Activated B cell treated with CpG ODN at 0.5 μM for 24 hours (primary cell): ENCODE measurements around the gene RNF222. TPM values are rescaled to one million over a fixed set of nuclear protein-coding genes. Genes with fewer than 3 reads are reported as not detected.

Experiments used
- ATAC-seq: fragments of 200-7000 bp; cut with Tn5 transposase; one replicate; pipeline ENCODE4 v1.10.0; 2021; ENCODE audit warnings: low read depth, mild to moderate bottlenecking, moderate library complexity
- CTCF ChIA-PET: fragments of 350-600 bp; sonication (Branson Sonifier 250); formaldehyde crosslinking; loops from one replicate; lab custom pipeline; 2021; ENCODE audit warnings: antibody characterized with exemption; lab: Charles Lee
- POLR2A ChIA-PET: fragments of 350-600 bp; sonication (Branson Sonifier 250); formaldehyde crosslinking; loops from one replicate; lab custom pipeline; 2021; ENCODE audit warnings: antibody characterized with exemption; lab: Charles Lee
- DNase-seq: peaks from one replicate; pipeline ENCODE4 v3.0.0; 2022
- H3K27ac Mint-ChIP-seq: one replicate; pipeline ENCODE4 v1.8.0; 2020; ENCODE audit warnings: mixed read lengths
- H3K27me3 Mint-ChIP-seq: one replicate; pipeline ENCODE4 v1.8.0; 2021; ENCODE audit warnings: mixed read lengths
- H3K36me3 Mint-ChIP-seq: one replicate; pipeline ENCODE4 v1.8.0; 2021; ENCODE audit warnings: low read depth, mixed read lengths
- H3K4me1 Mint-ChIP-seq: one replicate; pipeline ENCODE4 v1.8.0; 2021; ENCODE audit warnings: mixed read lengths
- H3K4me3 Mint-ChIP-seq: one replicate; pipeline ENCODE4 v1.8.0; 2020; ENCODE audit warnings: mild to moderate bottlenecking, mixed read lengths
- H3K9me3 Mint-ChIP-seq: one replicate; pipeline ENCODE4 v1.8.0; 2020; ENCODE audit warnings: mixed read lengths
- intact Hi-C: fragments of 100-400 bp; cut with micrococcal nuclease; formaldehyde crosslinking; loops from one replicate; pipeline ENCODE4 v1.15.1; 2024
- total RNA-seq: library from RNA; stranded (reverse); gene quantifications from 2 replicates; pipeline ENCODE4 v1.2.3, GENCODE V29; 2022
- TF ChIP-seq, protein P1 (sequence below): fragments of 200-600 bp; IDR thresholded peaks from one replicate; pipeline ENCODE4 v1.8.0; 2022; ENCODE audit warnings: antibody characterized with exemption, mild to moderate bottlenecking

The RNF222 gene
- total RNA-seq, 1 donor from 2014 or later, result not detected

DNA sequence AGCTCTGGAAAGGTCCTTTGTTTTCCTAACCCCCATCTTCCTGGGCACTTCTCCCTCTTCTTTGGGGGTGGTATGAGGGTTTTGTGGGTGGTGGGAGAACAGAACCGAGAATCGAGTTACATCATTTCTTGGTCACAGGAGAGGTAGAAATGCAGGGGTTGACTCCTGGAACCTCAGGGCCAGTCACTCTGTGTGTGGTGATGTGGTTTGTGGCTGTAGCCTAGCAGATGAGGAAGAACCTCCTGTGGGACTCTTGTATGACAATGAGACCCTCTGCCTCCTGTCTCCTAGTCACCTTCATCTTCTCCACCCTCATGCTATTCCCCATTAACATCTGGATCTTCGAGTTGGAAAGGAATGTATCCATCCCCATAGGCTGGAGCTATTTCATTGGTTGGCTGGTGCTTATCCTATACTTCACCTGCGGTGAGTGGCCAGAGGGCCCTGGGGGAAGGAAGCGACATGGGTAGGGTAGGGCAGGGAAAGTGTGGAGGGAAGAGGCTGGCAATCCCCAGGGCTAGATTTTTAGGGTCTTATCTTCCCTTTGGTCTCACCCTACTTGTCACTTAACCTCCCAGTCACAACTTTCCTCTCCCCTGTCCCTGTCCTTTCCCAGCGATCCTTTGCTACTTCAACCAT, 52.5 kb downstream of the RNF222 start:
- Mint-ChIP-seq H3K27ac (no peak overlapping the region), H3K27me3 (peaks cover 25% of the 10 kb centered on the region), H3K36me3 (no peaks in the 10 kb centered on the region), H3K9me3 (no peaks in the 10 kb centered on the region), H3K4me1 (no peaks in the 10 kb centered on the region), H3K4me3 (no peak overlapping the region)
- intact Hi-C loops, result no loop called here
- CTCF ChIA-PET, result interaction anchor here (0.5 kb wide), 1 partner anchor 378 kb away, joined by 5 read pairs; no protein-coding TSS in a partner anchor
- no peak for ATAC-seq
- TF ChIP-seq, protein P1, sequence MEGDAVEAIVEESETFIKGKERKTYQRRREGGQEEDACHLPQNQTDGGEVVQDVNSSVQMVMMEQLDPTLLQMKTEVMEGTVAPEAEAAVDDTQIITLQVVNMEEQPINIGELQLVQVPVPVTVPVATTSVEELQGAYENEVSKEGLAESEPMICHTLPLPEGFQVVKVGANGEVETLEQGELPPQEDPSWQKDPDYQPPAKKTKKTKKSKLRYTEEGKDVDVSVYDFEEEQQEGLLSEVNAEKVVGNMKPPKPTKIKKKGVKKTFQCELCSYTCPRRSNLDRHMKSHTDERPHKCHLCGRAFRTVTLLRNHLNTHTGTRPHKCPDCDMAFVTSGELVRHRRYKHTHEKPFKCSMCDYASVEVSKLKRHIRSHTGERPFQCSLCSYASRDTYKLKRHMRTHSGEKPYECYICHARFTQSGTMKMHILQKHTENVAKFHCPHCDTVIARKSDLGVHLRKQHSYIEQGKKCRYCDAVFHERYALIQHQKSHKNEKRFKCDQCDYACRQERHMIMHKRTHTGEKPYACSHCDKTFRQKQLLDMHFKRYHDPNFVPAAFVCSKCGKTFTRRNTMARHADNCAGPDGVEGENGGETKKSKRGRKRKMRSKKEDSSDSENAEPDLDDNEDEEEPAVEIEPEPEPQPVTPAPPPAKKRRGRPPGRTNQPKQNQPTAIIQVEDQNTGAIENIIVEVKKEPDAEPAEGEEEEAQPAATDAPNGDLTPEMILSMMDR, result no peak
- no peak for DNase-seq
- POLR2A ChIA-PET, result no interaction called here

- no peaks in the 10 kb centered on the region for H3K36me3 Mint-ChIP-seq
- intact Hi-C loops, result no loop called here
- H3K27ac Mint-ChIP-seq, result no peak overlapping the region
- TF ChIP-seq, protein P1, result no peak
- peaks cover 20% of the 10 kb centered on the region for H3K27me3 Mint-ChIP-seq
- CTCF ChIA-PET, result no interaction called here
- DNase-seq (no peak), ATAC-seq (no peak)
- no peak overlapping the region for H3K4me3 Mint-ChIP-seq
- H3K9me3 Mint-ChIP-seq, result no peaks in the 10 kb centered on the region
- POLR2A ChIA-PET, result no interaction called here
- peaks cover 8% of the 10 kb centered on the region for H3K4me1 Mint-ChIP-seq
Measured at GRCh38 chr17:8341456-8341855, 56.2 kb downstream of the RNF222 start.

Other genes starting within 250 kb of the RNF222 start
- 40.7 and 45.0 TPM in 2 replicates for gene PER1, start 245.4 kb downstream of the RNF222 start, total RNA-seq
- 82.0 and 97.7 TPM in 2 replicates for gene VAMP2, start 234.9 kb downstream of the RNF222 start, total RNA-seq
- gene TMEM107, start 221.4 kb downstream of the RNF222 start, total RNA-seq, result 17.3 and 20.9 TPM in 2 replicates
- gene BORCS6, start 207.6 kb downstream of the RNF222 start, total RNA-seq, result 12.3 and 12.8 TPM in 2 replicates
- gene AURKB, start 187.3 kb downstream of the RNF222 start, total RNA-seq, result 1.7 and 3.0 TPM in 2 replicates
- 121 and 136 TPM in 2 replicates for gene CTC1, start 149.8 kb downstream of the RNF222 start, total RNA-seq
- gene PFAS, start 148.5 kb downstream of the RNF222 start, total RNA-seq, result 121 and 126 TPM in 2 replicates
- 50.1 and 50.9 TPM in 2 replicates for gene RANGRF, start 109.2 kb downstream of the RNF222 start, total RNA-seq
- gene SLC25A35, start 102.4 kb downstream of the RNF222 start, total RNA-seq, result 6.7 and 7.3 TPM in 2 replicates
- gene ARHGEF15, start 87.6 kb downstream of the RNF222 start, total RNA-seq, result not detected in 2 replicates
- gene ODF4, start 58.0 kb downstream of the RNF222 start, total RNA-seq, result not detected in 2 replicates
- gene RPL26, start 14.6 kb downstream of the RNF222 start, total RNA-seq, result 3,512 and 4,174 TPM in 2 replicates
- gene NDEL1, start 38.1 kb upstream of the RNF222 start, total RNA-seq, result 64.6 and 82.6 TPM in 2 replicates
- gene MYH10, start 232.9 kb upstream of the RNF222 start, total RNA-seq, result 2.0 and 3.4 TPM in 2 replicates